Measurements from ENCODE around the gene NR6A1.
"Not testable (repeated sequence)": the region's sequence is repeated elsewhere in the genome, so short reads cannot be mapped to it uniquely, and the experiment has no call there.

Gene NR6A1

GRCh38 chr9:124776954-124777648 is 6.0 kb upstream of the NR6A1 start, which contains the start of gene OLFML2A:
Gene OLFML2A (plus strand): TSS chr9:124777133. CDS start chr9:124777271, 138 bp downstream.
- H3K4me3 ChIP-seq (ENCODE audit: control insufficient read depth, low read depth, low read length), result peak within 1 kb of the TSS; percentile 28
- DNase-seq (ENCODE audit: low read depth), result no peak
- peak; percentile 19 for TF ChIP-seq CTCF (IDR thresholded peaks at IDR 0.05; ENCODE audit: control insufficient read depth, insufficient read depth, low read depth, low read length, missing control alignments)

- DNase-seq (ENCODE audit: low read depth), result no peak
- no peak for TF ChIP-seq CTCF (IDR thresholded peaks at IDR 0.05; ENCODE audit: control insufficient read depth, insufficient read depth, low read depth, low read length, missing control alignments)
- peak overlapping the region; percentile 28 for H3K4me3 ChIP-seq (ENCODE audit: control insufficient read depth, low read depth, low read length)
Measured at GRCh38 chr9:124776618-124776953, 5.5 kb upstream of the NR6A1 start.

GRCh38 chr9:124774129-124774978 is 3.2 kb upstream of the NR6A1 start:
- no peak overlapping the region for H3K4me3 ChIP-seq (ENCODE audit: control insufficient read depth, low read depth, low read length)
- TF ChIP-seq CTCF (IDR thresholded peaks at IDR 0.05; ENCODE audit: control insufficient read depth, insufficient read depth, low read depth, low read length, missing control alignments), result peak; percentile 83
- DNase-seq (ENCODE audit: low read depth), result no peak

GRCh38 chr9:124773473-124774128 is 2.5 kb upstream of the NR6A1 start:
- TF ChIP-seq CTCF (IDR thresholded peaks at IDR 0.05; ENCODE audit: control insufficient read depth, insufficient read depth, low read depth, low read length, missing control alignments), result no peak
- no peak overlapping the region for H3K4me3 ChIP-seq (ENCODE audit: control insufficient read depth, low read depth, low read length)
- no peak for DNase-seq (ENCODE audit: low read depth)

GRCh38 chr9:124772877-124773276 is 1.8 kb upstream of the NR6A1 start:
- H3K4me3 ChIP-seq (ENCODE audit: control insufficient read depth, low read depth, low read length); DNase-seq (ENCODE audit: low read depth): not testable (repeated sequence)

GRCh38 chr9:124771867-124772679 is 962 bp upstream of the NR6A1 start:
- peak overlapping the region; percentile 49 for H3K4me3 ChIP-seq (ENCODE audit: control insufficient read depth, low read depth, low read length)
- TF ChIP-seq CTCF (IDR thresholded peaks at IDR 0.05; ENCODE audit: control insufficient read depth, insufficient read depth, low read depth, low read length, missing control alignments), result peak; percentile 97
- DNase-seq (ENCODE audit: low read depth), result no peak
